ENCODE results near the gene COMMD3. TPM values are rescaled to one million over a fixed set of nuclear protein-coding genes. Genes with fewer than 3 reads are reported as not detected.

The COMMD3 gene
- total and polyA plus RNA-seq, 9 of the 15 experiments (the other 6 are each of a cell fraction or from before 2014, with no cell fraction given) = 50.7 to 217 (median 80.1) TPM

DNA sequence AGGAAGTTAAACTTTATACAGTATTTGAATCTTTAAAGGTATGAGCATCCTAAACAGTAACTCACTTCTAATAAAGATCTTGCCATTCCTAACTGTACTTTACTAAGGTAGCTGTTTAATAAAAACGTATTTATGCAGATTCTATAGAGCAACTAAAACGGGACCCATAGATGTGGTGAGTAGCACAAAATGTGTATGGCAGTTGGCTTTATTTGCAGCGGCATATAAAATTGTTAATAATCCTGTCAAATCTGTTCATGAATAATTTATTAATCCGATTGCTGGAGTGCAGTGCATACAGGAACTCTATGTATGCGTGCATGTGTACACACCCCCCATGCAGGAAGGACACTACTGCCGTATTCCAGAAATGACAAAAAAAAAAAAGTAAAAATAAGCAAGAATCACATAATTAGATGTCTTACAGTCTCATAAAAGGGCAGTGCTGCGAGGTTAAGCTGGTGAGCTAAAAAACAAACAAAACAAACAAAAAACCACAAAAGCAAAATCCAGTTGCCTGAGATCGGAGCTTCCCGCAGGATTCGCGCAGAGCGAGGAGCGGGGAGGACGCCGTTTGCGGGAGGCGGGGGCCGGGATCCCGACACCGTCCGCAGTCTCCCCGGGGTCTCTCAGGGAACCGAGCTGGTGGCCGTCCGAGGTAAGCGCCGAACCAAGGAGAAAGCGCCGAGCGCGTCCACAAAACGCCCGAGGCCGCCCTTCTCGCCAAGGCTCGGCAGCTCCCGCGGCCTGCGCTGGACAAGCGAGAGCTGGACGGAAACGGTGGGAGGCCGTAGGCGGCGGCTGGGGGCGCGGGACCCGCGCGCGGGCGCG lies 518 bp upstream of the COMMD3 start (continued):
- TF ChIP-seq ZNF449 (CRISPR knock-in tag; IDR thresholded peaks at IDR 0.05) (no peak), SMARCA4 (IDR thresholded peaks at IDR 0.05) (peak; percentile 28; the same call in 1 of the 2 replicates), NELFE (IDR thresholded peaks at IDR 0.05; ENCODE audit: insufficient read depth, insufficient read length) (no peak), ZNF316 (IDR thresholded peaks at IDR 0.05) (no peak), SREBF1 (IDR thresholded peaks at IDR 0.05; ENCODE audit: borderline replicate concordance, low read depth, low read length) (no peak), ZBTB2 (IDR thresholded peaks at IDR 0.05) (no peak), ZBTB7A (IDR thresholded peaks at IDR 0.05; ENCODE audit: borderline replicate concordance, control insufficient read depth, low read depth, low read length) (peak; percentile 89; the same call in 1 of the 2 replicates), ZFX (CRISPR knock-in tag; IDR thresholded peaks at IDR 0.05) (peak; percentile 71), SMARCA5 (IDR thresholded peaks at IDR 0.05) (0 out of 2 replicates have a peak, but pooled peaks have one; percentile 57), SRF (CRISPR knock-in tag; IDR thresholded peaks at IDR 0.05) (peak in 1 of 2 experiments; percentile 34; a peak in 1 of 4 replicates), CREB1 (IDR thresholded peaks at IDR 0.05) (no peak), CREB1 (CRISPR knock-in tag; IDR thresholded peaks at IDR 0.05) (no peak), DMBX1 (CRISPR knock-in tag; IDR thresholded peaks at IDR 0.05; ENCODE audit: borderline replicate concordance) (no peak)
- TF ChIP-seq, protein P1, sequence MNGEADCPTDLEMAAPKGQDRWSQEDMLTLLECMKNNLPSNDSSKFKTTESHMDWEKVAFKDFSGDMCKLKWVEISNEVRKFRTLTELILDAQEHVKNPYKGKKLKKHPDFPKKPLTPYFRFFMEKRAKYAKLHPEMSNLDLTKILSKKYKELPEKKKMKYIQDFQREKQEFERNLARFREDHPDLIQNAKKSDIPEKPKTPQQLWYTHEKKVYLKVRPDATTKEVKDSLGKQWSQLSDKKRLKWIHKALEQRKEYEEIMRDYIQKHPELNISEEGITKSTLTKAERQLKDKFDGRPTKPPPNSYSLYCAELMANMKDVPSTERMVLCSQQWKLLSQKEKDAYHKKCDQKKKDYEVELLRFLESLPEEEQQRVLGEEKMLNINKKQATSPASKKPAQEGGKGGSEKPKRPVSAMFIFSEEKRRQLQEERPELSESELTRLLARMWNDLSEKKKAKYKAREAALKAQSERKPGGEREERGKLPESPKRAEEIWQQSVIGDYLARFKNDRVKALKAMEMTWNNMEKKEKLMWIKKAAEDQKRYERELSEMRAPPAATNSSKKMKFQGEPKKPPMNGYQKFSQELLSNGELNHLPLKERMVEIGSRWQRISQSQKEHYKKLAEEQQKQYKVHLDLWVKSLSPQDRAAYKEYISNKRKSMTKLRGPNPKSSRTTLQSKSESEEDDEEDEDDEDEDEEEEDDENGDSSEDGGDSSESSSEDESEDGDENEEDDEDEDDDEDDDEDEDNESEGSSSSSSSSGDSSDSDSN (IDR thresholded peaks at IDR 0.05; ENCODE audit: borderline replicate concordance in 1 of 2, low read depth in 2 of 2, low read length in 2 of 2) = peak; percentile 20 to 30; a peak in 1 of 4 replicates
- TF ChIP-seq, protein P2, sequence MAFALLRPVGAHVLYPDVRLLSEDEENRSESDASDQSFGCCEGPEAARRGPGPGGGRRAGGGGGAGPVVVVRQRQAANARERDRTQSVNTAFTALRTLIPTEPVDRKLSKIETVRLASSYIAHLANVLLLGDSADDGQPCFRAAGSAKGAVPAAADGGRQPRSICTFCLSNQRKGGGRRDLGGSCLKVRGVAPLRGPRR (CRISPR knock-in tag; IDR thresholded peaks at IDR 0.05) = no peak
- TF ChIP-seq, protein P3, sequence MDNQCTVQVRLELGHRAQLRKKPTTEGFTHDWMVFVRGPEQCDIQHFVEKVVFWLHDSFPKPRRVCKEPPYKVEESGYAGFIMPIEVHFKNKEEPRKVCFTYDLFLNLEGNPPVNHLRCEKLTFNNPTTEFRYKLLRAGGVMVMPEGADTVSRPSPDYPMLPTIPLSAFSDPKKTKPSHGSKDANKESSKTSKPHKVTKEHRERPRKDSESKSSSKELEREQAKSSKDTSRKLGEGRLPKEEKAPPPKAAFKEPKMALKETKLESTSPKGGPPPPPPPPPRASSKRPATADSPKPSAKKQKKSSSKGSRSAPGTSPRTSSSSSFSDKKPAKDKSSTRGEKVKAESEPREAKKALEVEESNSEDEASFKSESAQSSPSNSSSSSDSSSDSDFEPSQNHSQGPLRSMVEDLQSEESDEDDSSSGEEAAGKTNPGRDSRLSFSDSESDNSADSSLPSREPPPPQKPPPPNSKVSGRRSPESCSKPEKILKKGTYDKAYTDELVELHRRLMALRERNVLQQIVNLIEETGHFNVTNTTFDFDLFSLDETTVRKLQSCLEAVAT (IDR thresholded peaks at IDR 0.05) = peak; percentile 83 to 94; a peak in 2 of 4 replicates
- TF ChIP-seq, protein P4, sequence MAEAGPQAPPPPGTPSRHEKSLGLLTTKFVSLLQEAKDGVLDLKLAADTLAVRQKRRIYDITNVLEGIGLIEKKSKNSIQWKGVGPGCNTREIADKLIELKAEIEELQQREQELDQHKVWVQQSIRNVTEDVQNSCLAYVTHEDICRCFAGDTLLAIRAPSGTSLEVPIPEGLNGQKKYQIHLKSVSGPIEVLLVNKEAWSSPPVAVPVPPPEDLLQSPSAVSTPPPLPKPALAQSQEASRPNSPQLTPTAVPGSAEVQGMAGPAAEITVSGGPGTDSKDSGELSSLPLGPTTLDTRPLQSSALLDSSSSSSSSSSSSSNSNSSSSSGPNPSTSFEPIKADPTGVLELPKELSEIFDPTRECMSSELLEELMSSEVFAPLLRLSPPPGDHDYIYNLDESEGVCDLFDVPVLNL (CRISPR knock-in tag; IDR thresholded peaks at IDR 0.05; ENCODE audit: low read depth) = no peak

Data from K562 (cell line).